Activated T-cell treated with anti-CD3 and anti-CD28 coated beads, Interleukin-2, amount 50 U/mL, for 72 hours (primary cell): ENCODE results near the gene LBH. TPM values are rescaled to one million over a fixed set of nuclear protein-coding genes. Genes with fewer than 3 reads are reported as not detected.

Source experiments
- ATAC-seq, 2 donors: fragments of 150-1000 bp; cut with Tn5 transposase; replicated peaks in 1 of 2; 2 replicates each; pipeline ENCODE4 v1.10.0; 2021; ENCODE audit warnings: moderate library complexity in 2 of 2, mild to moderate bottlenecking in 1 of 2
- DNase-seq, 2 donors: peaks; one replicate each; pipeline ENCODE4 v3.0.0; 2021 to 2022; ENCODE audit warnings: mixed read lengths in 1 of 2
- H3K27ac Mint-ChIP-seq: one replicate; pipeline ENCODE4 v1.8.0; 2022; ENCODE audit warnings: mild to moderate bottlenecking, moderate library complexity, mixed read lengths
- H3K27me3 Mint-ChIP-seq: one replicate; pipeline ENCODE4 v1.8.0; 2022; ENCODE audit warnings: low read depth, mixed read lengths
- H3K36me3 Mint-ChIP-seq, 2 donors: one replicate each; pipeline ENCODE4 v1.8.0; 2022; ENCODE audit warnings: mixed read lengths in 2 of 2, mild to moderate bottlenecking in 1 of 2; ENCODE audit not compliant: insufficient read depth in 2 of 2
- H3K4me1 Mint-ChIP-seq: one replicate; pipeline ENCODE4 v1.8.0; 2022; ENCODE audit warnings: low read depth, mixed read lengths
- H3K4me3 Mint-ChIP-seq, 2 donors: one replicate each; pipeline ENCODE4 v1.8.0; 2022; ENCODE audit warnings: mild to moderate bottlenecking in 2 of 2, mixed read lengths in 2 of 2, moderate library complexity in 2 of 2
- H3K9me3 Mint-ChIP-seq, 2 donors: one replicate each; pipeline ENCODE4 v1.8.0; 2022; ENCODE audit warnings: mixed read lengths in 2 of 2
- total RNA-seq, 2 donors: library from RNA; stranded (reverse); gene quantifications; one replicate each; pipeline ENCODE4 v1.2.3, GENCODE V29; 2022

LBH gene
- total RNA-seq, 2 donors from 2014 or later: 129 to 133 TPM

DNA sequence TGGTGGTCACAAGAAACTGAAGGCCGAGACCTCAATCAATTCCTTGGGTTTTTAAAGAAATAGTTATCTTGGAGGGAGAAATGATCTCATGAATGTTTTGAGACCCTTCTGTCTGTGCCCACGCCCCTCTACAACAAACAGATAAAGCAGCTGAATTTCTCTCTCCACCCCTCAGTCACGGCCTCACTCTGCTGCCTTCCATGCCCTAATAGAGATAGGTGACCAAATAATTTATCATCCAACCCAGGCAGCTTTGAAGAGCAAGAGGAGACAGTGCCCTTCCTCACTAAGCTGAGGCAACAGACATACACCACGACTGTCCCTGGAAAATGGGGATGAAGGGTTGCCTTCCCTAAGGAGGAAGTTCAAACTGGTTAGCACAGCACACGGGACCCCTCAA, 71.2 kb downstream of the LBH start:
- H3K36me3 Mint-ChIP-seq: peaks cover 5% of the 10 kb centered on the region in 2 donors
- H3K27me3 Mint-ChIP-seq: no peaks in the 10 kb centered on the region
- no peak for ATAC-seq
- no peak for DNase-seq
- no peak overlapping the region for H3K4me3 Mint-ChIP-seq
- H3K4me1 Mint-ChIP-seq: peaks cover 24% of the 10 kb centered on the region
- H3K9me3 Mint-ChIP-seq: peaks cover 1 to 9% of the 10 kb centered on the region in 2 donors
- no peak overlapping the region for H3K27ac Mint-ChIP-seq

GRCh38 chr2:30303095-30303494, 71.8 kb downstream of the LBH start:
- Mint-ChIP-seq H3K4me3 (no peak overlapping the region), H3K27me3 (no peaks in the 10 kb centered on the region), H3K9me3 (peaks cover 1 to 9% of the 10 kb centered on the region in 2 donors), H3K36me3 (peaks cover 4 to 5% of the 10 kb centered on the region in 2 donors), H3K27ac (no peak overlapping the region), H3K4me1 (peaks cover 18% of the 10 kb centered on the region)
- ATAC-seq: no peak
- DNase-seq: no peak

DNA sequence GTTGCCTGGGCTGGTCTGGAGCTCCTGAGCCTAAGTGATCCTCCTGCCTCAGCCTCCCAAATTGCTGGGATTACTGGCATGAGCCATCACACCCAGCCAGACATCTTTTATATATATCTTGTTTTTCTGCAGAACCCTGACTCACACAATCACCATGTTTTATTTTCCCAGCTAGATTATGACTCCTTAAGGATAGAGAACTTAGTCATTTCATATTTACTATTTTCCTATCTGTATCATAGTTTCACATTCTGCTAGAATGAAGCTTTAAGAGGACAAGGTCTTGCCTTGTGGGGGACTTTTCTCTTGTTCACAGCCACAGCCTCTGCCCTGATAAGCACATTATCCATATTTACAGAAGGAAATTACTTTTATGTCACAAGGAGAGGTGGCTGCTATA, 73.9 kb downstream of the LBH start:
- Mint-ChIP-seq H3K4me3 (peak overlapping the region in 1 of 2 donors; percentile 10), H3K27ac (peak overlapping the region; percentile 82), H3K9me3 (peaks cover 1 to 9% of the 10 kb centered on the region in 2 donors), H3K36me3 (peaks cover 4 to 5% of the 10 kb centered on the region in 2 donors), H3K27me3 (no peaks in the 10 kb centered on the region), H3K4me1 (peaks cover 23% of the 10 kb centered on the region)
- DNase-seq: no peak
- peak; percentile 67 to 77 for ATAC-seq

DNA sequence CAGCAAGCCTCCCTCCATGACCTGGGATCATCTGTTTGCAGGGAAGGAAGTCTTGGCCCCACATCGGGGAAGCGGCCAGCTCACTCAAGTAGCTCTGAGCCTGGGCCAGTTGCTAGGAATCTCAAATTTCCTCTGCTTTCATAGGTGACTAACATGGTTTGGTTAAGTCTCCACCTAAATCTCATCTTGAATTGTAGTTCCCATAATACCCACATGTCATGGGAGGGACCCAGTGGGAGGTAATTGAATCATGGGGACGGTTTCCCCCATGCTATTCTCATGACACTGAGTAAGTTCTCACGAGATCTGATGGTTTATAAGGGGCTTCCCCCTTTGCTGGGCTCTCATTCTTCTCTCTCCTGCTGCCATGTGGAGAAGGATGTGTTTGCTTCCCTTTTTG, 75.2 kb downstream of the LBH start:
- Mint-ChIP-seq H3K4me1 (peaks cover 36% of the 10 kb centered on the region), H3K27ac (no peak overlapping the region), H3K4me3 (no peak overlapping the region), H3K36me3 (peaks cover 4 to 5% of the 10 kb centered on the region in 2 donors), H3K9me3 (peaks cover 1 to 9% of the 10 kb centered on the region in 2 donors), H3K27me3 (no peaks in the 10 kb centered on the region)
- DNase-seq (no peak), ATAC-seq (peak; percentile 31 to 34)

DNA sequence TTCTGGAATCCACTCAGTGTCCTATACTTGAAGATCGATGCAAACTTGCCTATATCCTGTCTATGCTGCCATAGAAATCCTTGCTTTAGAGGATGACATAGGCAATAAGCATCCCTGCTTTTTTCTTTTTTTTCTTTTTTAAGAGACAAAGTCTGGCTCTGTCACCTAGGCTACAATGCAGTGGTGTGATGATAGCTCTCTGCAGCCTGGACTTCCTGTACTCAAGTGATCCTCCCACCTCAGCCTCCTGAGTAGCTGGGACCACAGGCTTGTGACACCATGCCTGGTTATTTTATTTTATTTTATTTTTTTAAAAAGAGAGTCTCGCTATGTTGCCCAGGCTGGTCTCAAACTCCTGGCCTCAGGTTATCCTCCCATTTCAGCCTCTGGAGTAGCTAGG, 76.9 kb downstream of the LBH start:
- DNase-seq: no peak
- no peak overlapping the region for H3K27ac Mint-ChIP-seq
- peaks cover 48% of the 10 kb centered on the region for H3K4me1 Mint-ChIP-seq
- H3K9me3 Mint-ChIP-seq: peaks cover 1 to 9% of the 10 kb centered on the region in 2 donors
- H3K36me3 Mint-ChIP-seq: peaks cover 4 to 5% of the 10 kb centered on the region in 2 donors
- no peak for ATAC-seq
- no peak overlapping the region for H3K4me3 Mint-ChIP-seq
- H3K27me3 Mint-ChIP-seq: no peaks in the 10 kb centered on the region

Other genes starting within 250 kb of the LBH start
- gene YPEL5, start 84.5 kb upstream of the LBH start, total RNA-seq: 10 to 100 TPM; 93.3 to 94.3 TPM
- gene LCLAT1, start 215.7 kb downstream of the LBH start, total RNA-seq: 10 to 100 TPM; 46.6 to 51.6 TPM